HepG2 (cell line): ENCODE data around the gene TOGARAM1. TPM values are rescaled to one million over a fixed set of nuclear protein-coding genes. Genes with fewer than 3 reads are reported as not detected.

ENCODE experiments used
- ATAC-seq: fragments of 200-7000 bp; cut with Tn5 transposase; 3 replicates; pipeline ENCODE4 v1.9.1; 2020; ENCODE audit warnings: mild to moderate bottlenecking, moderate library complexity
- BruUV-seq: library from RNA; stranded (reverse); fragments of 400-500 nt; replicated peaks from 2 replicates; lab custom pipeline; 2021; lab: Mats Ljungman, UMichigan
- CTCF ChIA-PET: fragments of 300-600 bp; formaldehyde crosslinking; extraction: SDS; loops from one replicate; lab custom pipeline; 2021; ENCODE audit warnings: low total read pairs, inconsistent platforms, low intra/inter-chr PET ratio; lab: Yijun Ruan, JAX
- POLR2A ChIA-PET: fragments of 350-600 bp; sonication (Branson Sonifier 250); formaldehyde crosslinking; loops from one replicate; lab custom pipeline; 2020; ENCODE audit warnings: antibody characterized with exemption, inconsistent platforms; lab: Yijun Ruan, JAX
- DNase-seq: peaks from one replicate; pipeline ENCODE4 v3.0.0-alpha.2; 2015; ENCODE audit warnings: low spot score
- FAIRE-seq: peaks from 3 replicates; lab custom pipeline; 2011; peaks lifted over from hg19 to GRCh38; lab: Jason Lieb, UNC
- H2AFZ ChIP-seq: one replicate; pipeline ENCODE4 v1.6.1; 2011; ENCODE audit warnings: low read length, inconsistent platforms
- H3K27ac ChIP-seq: fragments of 300-600 bp; 3 replicates; pipeline ENCODE4 v1.8.0; 2011; ENCODE audit warnings: mixed run types, mild to moderate bottlenecking, mixed read lengths, low read length, inconsistent platforms; ENCODE audit not compliant: insufficient read depth; ENCODE audit errors: extremely low read length
- H3K27me3 ChIP-seq, 2 experiments: fragments of 200-600 bp in 1 of 2; 2 replicates in 1 of 2; 3 replicates in 1 of 2; pipeline versions ENCODE4 v1.6.0 to v1.8.0; 2011; ENCODE audit warnings: low read length in 2 of 2, mild to moderate bottlenecking in 2 of 2, moderate library complexity in 2 of 2, inconsistent platforms in 1 of 2; ENCODE audit not compliant: insufficient read depth in 2 of 2, control insufficient read depth in 1 of 2
- H3K36me3 ChIP-seq, 2 experiments: fragments of 200-600 bp in 1 of 2; replicated peaks in 1 of 2; 2 replicates in 1 of 2; 3 replicates in 1 of 2; pipeline versions ENCODE4 v1.5.1 to v1.8.0; 2011; ENCODE audit warnings: low read length in 2 of 2, inconsistent platforms in 1 of 2; ENCODE audit not compliant: insufficient read depth in 2 of 2, control insufficient read depth in 1 of 2
- H3K4me1 ChIP-seq: 2 replicates; pipeline ENCODE4 v1.5.1; 2012; ENCODE audit warnings: low read length, inconsistent platforms; ENCODE audit not compliant: insufficient read depth
- H3K4me2 ChIP-seq: 2 replicates; pipeline ENCODE4 v1.6.0; 2011; ENCODE audit warnings: low read depth, low read length, inconsistent platforms
- H3K4me3 ChIP-seq, 3 experiments: fragments of 200-600 bp in 1 of 3; sonication (generic), shearing (Covaris generic) in 1 of 3; replicated peaks in 1 of 3; 2 replicates each; pipeline ENCODE4 v1.5.1; 2011 to 2016; ENCODE audit warnings: low read length in 3 of 3, inconsistent platforms in 2 of 3, low read depth in 2 of 3, mild to moderate bottlenecking in 2 of 3, control low read depth in 1 of 3, mixed read lengths in 1 of 3; ENCODE audit not compliant: insufficient read depth in 1 of 3
- H3K79me2 ChIP-seq: one replicate; pipeline ENCODE4 v1.6.1; 2011; ENCODE audit warnings: low read length, inconsistent platforms; ENCODE audit not compliant: insufficient read depth
- H3K9ac ChIP-seq: 2 replicates; pipeline ENCODE4 v1.6.0; 2011; ENCODE audit warnings: mild to moderate bottlenecking, low read depth, low read length, inconsistent platforms; ENCODE audit not compliant: insufficient read depth
- H3K9me3 ChIP-seq: 2 replicates; pipeline ENCODE4 v1.5.1; 2012; ENCODE audit warnings: mild to moderate bottlenecking, low read length
- H4K20me1 ChIP-seq: 2 replicates; pipeline ENCODE4 v1.6.0; 2011; ENCODE audit warnings: inconsistent platforms, mild to moderate bottlenecking, low read length, moderate library complexity; ENCODE audit not compliant: insufficient read depth
- GATAD1 ChIP-seq: IDR thresholded peaks from 2 replicates; pipeline ENCODE4 v1.6.1; 2016; ENCODE audit warnings: missing genetic modification reagents, missing compliant biosample characterization
- HMGXB4 ChIP-seq, 2 experiments: sonication (generic) in 1 of 2; formaldehyde crosslinking in 1 of 2; IDR thresholded peaks; 2 replicates each; pipeline versions ENCODE4 v1.4.0 to v1.6.1; 2018 to 2020; ENCODE audit warnings: missing genetic modification reagents in 2 of 2, borderline replicate concordance in 1 of 2, low read depth in 1 of 2, mild to moderate bottlenecking in 1 of 2, missing biosample characterization in 1 of 2
- MEF2D ChIP-seq: sonication (generic); formaldehyde crosslinking; IDR thresholded peaks from 2 replicates; pipeline ENCODE4 v1.5.1; 2020; ENCODE audit warnings: mild to moderate bottlenecking, missing genetic modification reagents
- NFAT5 ChIP-seq: sonication (generic); formaldehyde crosslinking; IDR thresholded peaks from 2 replicates; pipeline ENCODE4 v1.4.0; 2020; ENCODE audit warnings: missing genetic modification reagents
- SMAD1 ChIP-seq: sonication (generic); formaldehyde crosslinking; IDR thresholded peaks from 2 replicates; pipeline ENCODE4 v1.4.0; 2020; ENCODE audit warnings: missing genetic modification reagents, low read depth, mild to moderate bottlenecking, borderline replicate concordance
- SNAPC4 ChIP-seq: sonication (generic); formaldehyde crosslinking; IDR thresholded peaks from 2 replicates; pipeline ENCODE4 v1.4.0; 2020; ENCODE audit warnings: mild to moderate bottlenecking, missing genetic modification reagents
- ZFP36L1 ChIP-seq: sonication (generic); formaldehyde crosslinking; IDR thresholded peaks from 2 replicates; pipeline ENCODE4 v1.8.0; 2022; ENCODE audit warnings: mild to moderate bottlenecking, missing genetic modification reagents, moderate library complexity
- ZNF329 ChIP-seq: sonication (generic); formaldehyde crosslinking; IDR thresholded peaks from 2 replicates; pipeline ENCODE4 v1.9.0; 2021; ENCODE audit warnings: low read depth, mild to moderate bottlenecking, missing genetic modification reagents
- in situ Hi-C: cut with HindIII; loops from 2 replicates; pipeline ENCODE4 v1.10.0; 2017; ENCODE audit warnings: low pct_unique_long_range_greater_than_20kb; ENCODE audit not compliant: extremely low pct_ligation_motif_present
- intact Hi-C: fragments of 100-400 bp; cut with micrococcal nuclease; formaldehyde crosslinking; loops from one replicate; pipeline ENCODE4 v1.10.0; 2022; ENCODE audit not compliant: unreplicated experiment
- polyA plus RNA-seq, 8 experiments: library from polyadenylated mRNA; depleted of rRNA in 3 of 8; stranded (reverse) in 7 of 8; unstranded in 1 of 8; fragments of >200 nt; fragmentation: Illumina TruSeq in 4 of 8; extraction: Trizol in 4 of 8; gene quantifications; 2 replicates each; pipeline versions ENCODE4 v1.2.1 to v1.2.3, GENCODE V29; 2011 to 2016; ENCODE audit warnings: low read depth in 4 of 8, missing spikeins in 1 of 8, mixed read lengths in 1 of 8; ENCODE audit not compliant: insufficient read depth in 1 of 8
- total RNA-seq, 5 experiments: library from RNA; depleted of rRNA; stranded (reverse); fragments of >200 nt; fragmentation: Illumina TruSeq; extraction: Trizol; gene quantifications; 2 replicates each; pipeline ENCODE4 v1.2.3, GENCODE V29; 2016; ENCODE audit warnings: low read depth in 1 of 5

TOGARAM1 gene
- total and polyA plus RNA-seq, 2 of the 13 experiments (the other 11 are each of a cell fraction or from before 2014, with no cell fraction given): 5.6 to 9.8 TPM

- no peak for TF ChIP-seq NFAT5
- TF ChIP-seq HMGXB4 (CRISPR knock-in tag; IDR thresholded peaks at IDR 0.05; ENCODE audit: borderline replicate concordance in 1 of 2, low read depth in 1 of 2): no peak
- no peak for TF ChIP-seq ZFP36L1 (CRISPR knock-in tag)
Observed at GRCh38 chr14:44979273-44979672, 17.3 kb downstream of the TOGARAM1 start (continued).

GRCh38 chr14:44979740-44980356, 17.9 kb downstream of the TOGARAM1 start:
- ATAC-seq (no peak), DNase-seq (no peak), FAIRE-seq (no peak)
- no peaks in the 10 kb centered on the region for H3K27me3 ChIP-seq
- peaks cover 24% of the 10 kb centered on the region for H3K79me2 ChIP-seq
- H3K27ac ChIP-seq: no peak overlapping the region
- no peaks in the 10 kb centered on the region for H4K20me1 ChIP-seq
- intact Hi-C loops (no loop called here), in situ Hi-C loops (no loop called here)
- H3K9ac ChIP-seq: no peak overlapping the region
- H3K36me3 ChIP-seq: no peaks in the 10 kb centered on the region
- ChIA-PET CTCF (no interaction called here), POLR2A (interaction anchor here (0.6 kb wide), 1 partner anchor 16 kb away, joined by 3 read pairs; no protein-coding TSS in a partner anchor)
- H3K4me2 ChIP-seq: no peak overlapping the region
- no peak overlapping the region for H2AFZ ChIP-seq
- no peak overlapping the region for H3K4me3 ChIP-seq
- BruUV-seq: no TSS peak
- H3K4me1 ChIP-seq: no peaks in the 10 kb centered on the region
- no peaks in the 10 kb centered on the region for H3K9me3 ChIP-seq
- TF ChIP-seq ZNF329 (CRISPR knock-in tag) (no peak), MEF2D (CRISPR knock-in tag) (no peak), SNAPC4 (CRISPR knock-in tag) (no peak), GATAD1 (no peak), SMAD1 (no peak)
